ENCODE measurements around the gene LINGO1. TPM values are rescaled to one million over a fixed set of nuclear protein-coding genes. Genes with fewer than 3 reads are reported as not detected.

The LINGO1 gene
- total and polyA plus RNA-seq, 9 of the 15 experiments (the other 6 are each of a cell fraction or from before 2014, with no cell fraction given): 0.07 to 15.3 (median 2.1) TPM

GRCh38 chr15:77599899-77600298, 32.8 kb downstream of the LINGO1 start (continued):
- TF ChIP-seq ZNF717 (CRISPR knock-in tag; IDR thresholded peaks at IDR 0.05): no peak
- no peak for TF ChIP-seq MECOM (CRISPR knock-in tag; IDR thresholded peaks at IDR 0.05)
- TF ChIP-seq RBM34 (IDR thresholded peaks at IDR 0.05; ENCODE audit: borderline replicate concordance, insufficient read depth, low read length): no peak
- TF ChIP-seq ZBTB49 (CRISPR knock-in tag; IDR thresholded peaks at IDR 0.05; ENCODE audit: borderline replicate concordance): no peak
- TF ChIP-seq EHMT2 (IDR thresholded peaks at IDR 0.05): no peak
- TF ChIP-seq PATZ1 (CRISPR knock-in tag; IDR thresholded peaks at IDR 0.05; ENCODE audit: borderline replicate concordance): no peak
- TF ChIP-seq ELF4 (CRISPR knock-in tag; IDR thresholded peaks at IDR 0.05): no peak
- TF ChIP-seq KAT7 (CRISPR knock-in tag; IDR thresholded peaks at IDR 0.05; ENCODE audit: borderline replicate concordance): no peak
- TF ChIP-seq PHF21A (IDR thresholded peaks at IDR 0.05; ENCODE audit: borderline replicate concordance, low read depth): peak; percentile 93; the same call in 1 of the 2 replicates
- TF ChIP-seq ZBTB5 (IDR thresholded peaks at IDR 0.05): no peak
- TF ChIP-seq TAF15 (IDR thresholded peaks at IDR 0.05; ENCODE audit: low read depth, low read length): no peak
- TF ChIP-seq ZNF197 (CRISPR knock-in tag; IDR thresholded peaks at IDR 0.05; ENCODE audit: low read depth): no peak
- TF ChIP-seq PCBP1 (IDR thresholded peaks at IDR 0.05; ENCODE audit: low read depth, low read length, poor library complexity, severe bottlenecking): no peak
- TF ChIP-seq SAP30 (IDR thresholded peaks at IDR 0.05; ENCODE audit: borderline replicate concordance, insufficient read depth, low read depth, low read length, poor library complexity, severe bottlenecking): no peak
- no peak for TF ChIP-seq ZNF184 (CRISPR knock-in tag; IDR thresholded peaks at IDR 0.05)
- peak; percentile 25; the same call in 1 of the 2 replicates for TF ChIP-seq ATF7 (IDR thresholded peaks at IDR 0.05)
- no peak for TF ChIP-seq ZKSCAN1 (IDR thresholded peaks at IDR 0.05; ENCODE audit: low read depth, low read length)
- TF ChIP-seq ZNF586 (CRISPR knock-in tag; conservative IDR thresholded peaks at IDR 0.05): no peak
- TF ChIP-seq TEAD4 (IDR thresholded peaks at IDR 0.05; ENCODE audit: low read length): no peak
- no peak for TF ChIP-seq TEAD4 (CRISPR knock-in tag; IDR thresholded peaks at IDR 0.05; ENCODE audit: borderline replicate concordance)
